Nephron (organoid): Measurements from ENCODE around the gene POLR3E.

ENCODE experiments used
- H3K27ac Mint-ChIP-seq, 3 experiments: 2 replicates each; pipeline ENCODE4 v1.8.0; 2020; ENCODE audit warnings: mixed read lengths in 3 of 3, mild to moderate bottlenecking in 2 of 3, moderate library complexity in 1 of 3
- H3K27me3 Mint-ChIP-seq: 2 replicates; pipeline ENCODE4 v1.8.0; 2021; ENCODE audit warnings: low read depth, mild to moderate bottlenecking, moderate library complexity, mixed read lengths
- H3K36me3 Mint-ChIP-seq: 2 replicates; pipeline ENCODE4 v1.8.0; 2020; ENCODE audit warnings: low read depth, mixed read lengths
- H3K4me1 Mint-ChIP-seq: 2 replicates; pipeline ENCODE4 v1.8.0; 2020; ENCODE audit warnings: mixed read lengths
- H3K4me3 Mint-ChIP-seq, 3 experiments: 2 replicates each; pipeline ENCODE4 v1.8.0; 2020; ENCODE audit warnings: mild to moderate bottlenecking in 3 of 3, mixed read lengths in 3 of 3, moderate library complexity in 2 of 3
- H3K9me3 Mint-ChIP-seq: 2 replicates; pipeline ENCODE4 v1.8.0; 2020; ENCODE audit warnings: mixed read lengths
- TF ChIP-seq, protein P1 (sequence below), 3 experiments: fragments of 200-600 bp; sonication (generic); IDR thresholded peaks; one replicate each; pipeline ENCODE4 v1.5.0; 2021; ENCODE audit warnings: antibody characterized with exemption in 3 of 3; ENCODE audit not compliant: unreplicated experiment in 3 of 3

POLR3E gene

GRCh38 chr16:22312897-22313781 lies 15.9 kb downstream of the POLR3E start:
- H3K36me3 Mint-ChIP-seq: peaks cover 36% of the 10 kb centered on the region
- no peak overlapping the region for H3K27ac Mint-ChIP-seq
- TF ChIP-seq, protein P1, sequence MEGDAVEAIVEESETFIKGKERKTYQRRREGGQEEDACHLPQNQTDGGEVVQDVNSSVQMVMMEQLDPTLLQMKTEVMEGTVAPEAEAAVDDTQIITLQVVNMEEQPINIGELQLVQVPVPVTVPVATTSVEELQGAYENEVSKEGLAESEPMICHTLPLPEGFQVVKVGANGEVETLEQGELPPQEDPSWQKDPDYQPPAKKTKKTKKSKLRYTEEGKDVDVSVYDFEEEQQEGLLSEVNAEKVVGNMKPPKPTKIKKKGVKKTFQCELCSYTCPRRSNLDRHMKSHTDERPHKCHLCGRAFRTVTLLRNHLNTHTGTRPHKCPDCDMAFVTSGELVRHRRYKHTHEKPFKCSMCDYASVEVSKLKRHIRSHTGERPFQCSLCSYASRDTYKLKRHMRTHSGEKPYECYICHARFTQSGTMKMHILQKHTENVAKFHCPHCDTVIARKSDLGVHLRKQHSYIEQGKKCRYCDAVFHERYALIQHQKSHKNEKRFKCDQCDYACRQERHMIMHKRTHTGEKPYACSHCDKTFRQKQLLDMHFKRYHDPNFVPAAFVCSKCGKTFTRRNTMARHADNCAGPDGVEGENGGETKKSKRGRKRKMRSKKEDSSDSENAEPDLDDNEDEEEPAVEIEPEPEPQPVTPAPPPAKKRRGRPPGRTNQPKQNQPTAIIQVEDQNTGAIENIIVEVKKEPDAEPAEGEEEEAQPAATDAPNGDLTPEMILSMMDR (IDR thresholded peaks at IDR 0.05; ENCODE audit: unreplicated experiment in 3 of 3): no peak
- no peaks in the 10 kb centered on the region for H3K4me1 Mint-ChIP-seq
- no peaks in the 10 kb centered on the region for H3K27me3 Mint-ChIP-seq
- no peak overlapping the region for H3K4me3 Mint-ChIP-seq
- no peaks in the 10 kb centered on the region for H3K9me3 Mint-ChIP-seq

GRCh38 chr16:22313876-22314470 lies 16.8 kb downstream of the POLR3E start:
- TF ChIP-seq, protein P1 (IDR thresholded peaks at IDR 0.05; ENCODE audit: unreplicated experiment in 3 of 3): no peak
- H3K27ac Mint-ChIP-seq: no peak overlapping the region
- no peaks in the 10 kb centered on the region for H3K27me3 Mint-ChIP-seq
- H3K4me1 Mint-ChIP-seq: no peaks in the 10 kb centered on the region
- H3K4me3 Mint-ChIP-seq: no peak overlapping the region
- peaks cover 36% of the 10 kb centered on the region for H3K36me3 Mint-ChIP-seq
- H3K9me3 Mint-ChIP-seq: no peaks in the 10 kb centered on the region

DNA sequence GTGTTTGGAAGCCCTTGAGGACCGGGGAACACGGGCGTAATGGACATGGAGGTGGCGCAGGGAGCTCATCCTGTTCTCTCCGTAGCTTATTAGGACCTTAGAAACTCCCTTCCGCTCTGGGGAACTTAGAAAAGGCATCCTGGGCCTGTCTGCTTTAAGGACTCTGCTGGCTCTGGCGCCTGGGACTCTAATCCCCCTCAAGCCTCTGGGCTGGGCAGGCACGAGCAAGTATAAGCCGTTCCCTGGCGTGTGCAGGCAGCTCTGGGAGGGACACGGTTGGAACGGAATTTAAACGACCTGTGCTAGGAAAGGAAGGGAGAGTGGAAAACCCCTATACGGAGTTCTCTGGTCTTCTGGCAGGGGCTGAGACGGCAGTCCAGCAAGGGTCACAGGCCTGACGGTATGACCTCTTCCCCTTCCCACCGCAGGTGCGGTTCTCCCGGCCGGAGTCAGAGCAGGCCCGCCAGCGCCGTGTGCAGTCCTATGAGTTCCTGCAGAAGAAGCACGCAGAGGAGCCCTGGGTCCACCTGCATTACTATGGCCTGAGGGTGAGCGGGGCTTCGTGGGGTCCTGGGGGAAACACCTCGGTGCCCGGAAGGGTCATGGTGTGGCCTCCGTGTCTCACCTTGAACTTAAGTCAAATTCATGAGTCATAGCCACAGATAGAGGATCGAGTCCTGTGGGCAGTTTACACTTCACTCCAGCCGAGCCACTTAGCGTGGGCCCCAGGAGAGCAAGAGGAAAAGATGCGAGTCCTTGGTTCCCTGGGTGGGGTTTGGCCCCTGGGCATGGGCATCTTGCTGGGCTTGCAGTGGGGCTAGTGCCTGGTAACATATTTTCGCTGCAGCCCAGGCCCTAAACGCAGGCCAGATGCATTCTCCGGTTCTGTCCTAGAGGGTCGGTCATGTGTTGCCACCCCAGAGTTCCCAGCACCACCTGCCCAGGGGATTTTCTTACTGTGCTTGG lies 17.7 kb downstream of the POLR3E start:
- no peaks in the 10 kb centered on the region for H3K9me3 Mint-ChIP-seq
- no peak overlapping the region for H3K27ac Mint-ChIP-seq
- TF ChIP-seq, protein P1 (IDR thresholded peaks at IDR 0.05; ENCODE audit: unreplicated experiment in 3 of 3): no peak
- H3K4me3 Mint-ChIP-seq: no peak overlapping the region
- H3K27me3 Mint-ChIP-seq: no peaks in the 10 kb centered on the region
- H3K36me3 Mint-ChIP-seq: peaks cover 40% of the 10 kb centered on the region
- H3K4me1 Mint-ChIP-seq: no peaks in the 10 kb centered on the region

DNA sequence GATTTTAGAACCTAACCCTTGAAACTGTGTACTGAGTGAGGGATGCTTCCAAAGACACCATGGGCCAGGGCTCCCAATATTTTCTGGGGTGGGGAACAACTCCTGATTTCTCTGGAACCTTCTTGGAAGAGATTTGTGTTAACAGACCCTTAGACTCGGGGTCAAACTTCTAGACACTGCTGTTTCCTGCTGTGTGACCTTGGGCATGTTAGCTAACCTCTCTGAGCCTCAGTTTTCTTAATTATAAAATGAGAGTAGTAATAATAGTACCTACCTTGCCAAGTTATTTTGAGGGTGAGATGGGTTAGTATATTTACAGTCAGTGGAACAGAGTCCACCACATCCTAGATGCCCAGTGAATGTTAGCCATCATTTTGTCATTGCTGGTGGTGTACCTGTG lies 18.8 kb downstream of the POLR3E start:
- no peak overlapping the region for H3K4me3 Mint-ChIP-seq
- H3K4me1 Mint-ChIP-seq: no peaks in the 10 kb centered on the region
- peaks cover 47% of the 10 kb centered on the region for H3K36me3 Mint-ChIP-seq
- TF ChIP-seq, protein P1 (IDR thresholded peaks at IDR 0.05; ENCODE audit: unreplicated experiment in 3 of 3): no peak
- no peaks in the 10 kb centered on the region for H3K9me3 Mint-ChIP-seq
- H3K27ac Mint-ChIP-seq: no peak overlapping the region
- H3K27me3 Mint-ChIP-seq: no peaks in the 10 kb centered on the region

GRCh38 chr16:22316411-22316811 lies 19.2 kb downstream of the POLR3E start:
- TF ChIP-seq, protein P1 (IDR thresholded peaks at IDR 0.05; ENCODE audit: unreplicated experiment in 3 of 3): no peak
- Mint-ChIP-seq H3K36me3 (peaks cover 51% of the 10 kb centered on the region), H3K9me3 (no peaks in the 10 kb centered on the region), H3K4me1 (no peaks in the 10 kb centered on the region), H3K4me3 (no peak overlapping the region), H3K27ac (no peak overlapping the region), H3K27me3 (no peaks in the 10 kb centered on the region)
